ENCODE data around the gene PIGW.

DNA sequence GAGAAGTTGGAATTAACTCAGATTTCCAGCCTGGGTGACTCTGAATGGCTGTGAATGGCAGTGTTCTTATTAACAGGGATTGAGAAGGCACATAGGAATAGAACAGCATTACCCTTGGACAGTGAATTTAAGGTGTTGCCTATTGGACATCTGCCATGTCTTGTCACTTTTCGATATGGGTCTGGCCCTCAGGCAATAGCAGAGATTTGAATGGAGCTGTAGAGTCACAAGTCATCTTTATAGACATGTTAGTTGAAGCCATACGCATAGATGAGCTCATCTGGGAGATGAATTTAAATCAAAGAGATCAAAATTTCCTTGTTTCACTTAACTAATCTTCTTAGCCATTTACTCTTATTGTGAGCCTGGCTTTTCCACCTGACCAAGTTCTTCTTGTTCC is 42.0 kb downstream of the PIGW start:
- TF ChIP-seq POLR2AphosphoS5 (IDR thresholded peaks at IDR 0.05; ENCODE audit: control insufficient read depth, insufficient read depth, low read depth, low read length) (no peak), KLF10 (CRISPR knock-in tag; IDR thresholded peaks at IDR 0.05) (no peak), SREBF1 (IDR thresholded peaks at IDR 0.05; ENCODE audit: borderline replicate concordance, low read depth, low read length) (no peak)
- TF ChIP-seq, protein P1, sequence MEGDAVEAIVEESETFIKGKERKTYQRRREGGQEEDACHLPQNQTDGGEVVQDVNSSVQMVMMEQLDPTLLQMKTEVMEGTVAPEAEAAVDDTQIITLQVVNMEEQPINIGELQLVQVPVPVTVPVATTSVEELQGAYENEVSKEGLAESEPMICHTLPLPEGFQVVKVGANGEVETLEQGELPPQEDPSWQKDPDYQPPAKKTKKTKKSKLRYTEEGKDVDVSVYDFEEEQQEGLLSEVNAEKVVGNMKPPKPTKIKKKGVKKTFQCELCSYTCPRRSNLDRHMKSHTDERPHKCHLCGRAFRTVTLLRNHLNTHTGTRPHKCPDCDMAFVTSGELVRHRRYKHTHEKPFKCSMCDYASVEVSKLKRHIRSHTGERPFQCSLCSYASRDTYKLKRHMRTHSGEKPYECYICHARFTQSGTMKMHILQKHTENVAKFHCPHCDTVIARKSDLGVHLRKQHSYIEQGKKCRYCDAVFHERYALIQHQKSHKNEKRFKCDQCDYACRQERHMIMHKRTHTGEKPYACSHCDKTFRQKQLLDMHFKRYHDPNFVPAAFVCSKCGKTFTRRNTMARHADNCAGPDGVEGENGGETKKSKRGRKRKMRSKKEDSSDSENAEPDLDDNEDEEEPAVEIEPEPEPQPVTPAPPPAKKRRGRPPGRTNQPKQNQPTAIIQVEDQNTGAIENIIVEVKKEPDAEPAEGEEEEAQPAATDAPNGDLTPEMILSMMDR (IDR thresholded peaks at IDR 0.05 in 2 of 3, conservative IDR thresholded peaks at IDR 0.05 in 1 of 3; ENCODE audit: insufficient read depth in 2 of 3, low read depth in 1 of 3, low read length in 3 of 3) = no peak
